ENCODE measurements around the gene DNAH9. TPM values are rescaled to one million over a fixed set of nuclear protein-coding genes. Genes with fewer than 3 reads are reported as not detected.

The DNAH9 gene
- total RNA-seq, 1 donor, result not detected

DNA sequence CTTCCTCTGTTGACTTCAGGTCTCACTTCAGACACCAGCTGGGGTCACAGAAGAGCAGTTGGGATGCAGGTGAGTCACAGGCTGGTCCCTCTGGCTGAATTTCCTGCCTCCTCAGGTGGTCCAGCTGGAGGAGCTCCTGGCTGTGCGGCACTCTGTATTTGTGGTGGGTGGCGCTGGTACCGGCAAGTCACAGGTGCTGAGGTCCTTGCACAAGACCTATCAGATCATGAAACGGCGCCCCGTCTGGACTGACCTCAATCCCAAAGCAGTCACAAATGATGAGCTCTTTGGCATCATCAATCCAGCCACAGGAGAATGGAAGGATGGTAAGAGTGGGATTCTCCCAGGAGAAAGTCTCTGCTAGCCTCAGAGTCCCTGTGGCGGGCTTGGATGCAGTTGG lies 149.2 kb downstream of the DNAH9 start:
- TF ChIP-seq, protein P1, sequence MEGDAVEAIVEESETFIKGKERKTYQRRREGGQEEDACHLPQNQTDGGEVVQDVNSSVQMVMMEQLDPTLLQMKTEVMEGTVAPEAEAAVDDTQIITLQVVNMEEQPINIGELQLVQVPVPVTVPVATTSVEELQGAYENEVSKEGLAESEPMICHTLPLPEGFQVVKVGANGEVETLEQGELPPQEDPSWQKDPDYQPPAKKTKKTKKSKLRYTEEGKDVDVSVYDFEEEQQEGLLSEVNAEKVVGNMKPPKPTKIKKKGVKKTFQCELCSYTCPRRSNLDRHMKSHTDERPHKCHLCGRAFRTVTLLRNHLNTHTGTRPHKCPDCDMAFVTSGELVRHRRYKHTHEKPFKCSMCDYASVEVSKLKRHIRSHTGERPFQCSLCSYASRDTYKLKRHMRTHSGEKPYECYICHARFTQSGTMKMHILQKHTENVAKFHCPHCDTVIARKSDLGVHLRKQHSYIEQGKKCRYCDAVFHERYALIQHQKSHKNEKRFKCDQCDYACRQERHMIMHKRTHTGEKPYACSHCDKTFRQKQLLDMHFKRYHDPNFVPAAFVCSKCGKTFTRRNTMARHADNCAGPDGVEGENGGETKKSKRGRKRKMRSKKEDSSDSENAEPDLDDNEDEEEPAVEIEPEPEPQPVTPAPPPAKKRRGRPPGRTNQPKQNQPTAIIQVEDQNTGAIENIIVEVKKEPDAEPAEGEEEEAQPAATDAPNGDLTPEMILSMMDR (IDR thresholded peaks at IDR 0.05; ENCODE audit: insufficient read depth, low read depth, low read length), result no peak
- H3K4me3 ChIP-seq (ENCODE audit: low read depth, low read length), result no peak overlapping the region
- DNase-seq (ENCODE audit: low read depth), result no peak

DNA sequence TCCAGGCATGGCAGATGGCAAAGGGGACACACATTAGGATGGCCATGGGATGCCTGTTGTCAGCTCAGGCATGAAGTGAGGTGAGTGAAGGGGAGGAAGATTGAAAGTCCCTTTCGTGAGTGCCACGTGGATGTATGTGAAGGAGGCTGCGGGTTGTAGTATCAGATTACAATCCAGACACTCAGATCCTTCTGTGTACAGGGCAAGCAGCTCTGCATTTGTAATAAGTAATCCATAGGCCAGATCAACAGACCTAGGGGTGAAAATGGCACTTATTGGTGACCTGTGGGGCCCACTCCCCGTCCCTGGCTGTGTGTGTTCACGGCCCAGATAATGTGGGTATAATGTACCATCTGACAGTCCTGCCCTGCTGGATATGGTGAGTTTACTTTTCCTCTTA lies 159.5 kb downstream of the DNAH9 start:
- TF ChIP-seq, protein P1 (IDR thresholded peaks at IDR 0.05; ENCODE audit: insufficient read depth, low read depth, low read length), result no peak
- DNase-seq (ENCODE audit: low read depth), result no peak

DNA sequence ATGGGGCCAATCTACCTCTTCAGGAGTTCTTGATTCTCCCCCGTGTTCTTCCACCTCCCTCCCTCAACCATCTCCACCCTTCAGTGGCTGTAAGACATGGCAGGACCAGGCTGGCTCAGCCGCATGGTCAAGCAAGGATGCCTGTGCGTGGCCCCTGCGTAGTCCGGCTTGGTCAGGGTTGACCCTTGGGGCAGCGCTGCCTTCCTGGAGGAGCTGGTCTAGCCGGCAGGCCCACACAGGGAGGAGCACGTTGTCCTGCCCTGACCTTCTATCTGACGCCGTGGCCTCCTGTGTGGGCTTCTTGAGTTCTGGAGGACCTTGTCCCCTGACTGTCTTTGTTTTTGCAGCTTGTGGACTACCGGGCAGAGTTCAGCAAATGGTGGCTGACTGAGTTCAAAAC lies 169.8 kb downstream of the DNAH9 start:
- H3K4me3 ChIP-seq (ENCODE audit: low read depth, low read length), result no peak overlapping the region
- DNase-seq (ENCODE audit: low read depth), result no peak
- TF ChIP-seq, protein P1 (IDR thresholded peaks at IDR 0.05; ENCODE audit: insufficient read depth, low read depth, low read length), result no peak

More for the DNA sequence above, 159.5 kb downstream of the DNAH9 start:
- no peak overlapping the region for H3K4me3 ChIP-seq (ENCODE audit: low read depth, low read length)

DNA sequence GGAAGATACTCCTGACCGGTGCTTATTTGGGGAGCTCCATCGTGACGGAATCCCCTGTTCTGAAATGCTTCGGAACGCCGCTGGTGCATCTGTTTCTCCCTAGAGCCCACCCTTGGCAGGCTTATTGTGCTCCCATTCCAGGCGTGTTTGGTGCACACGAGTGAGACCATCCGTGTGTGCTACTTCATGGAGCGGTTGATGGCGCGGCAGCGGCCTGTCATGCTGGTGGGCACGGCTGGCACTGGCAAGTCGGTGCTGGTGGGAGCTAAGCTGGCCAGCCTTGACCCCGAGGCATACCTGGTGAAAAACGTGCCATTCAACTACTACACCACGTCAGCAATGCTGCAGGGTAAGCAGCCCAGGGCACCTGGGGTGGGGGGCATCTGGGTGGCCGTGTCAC lies 170.7 kb downstream of the DNAH9 start:
- no peak for DNase-seq (ENCODE audit: low read depth)
- TF ChIP-seq, protein P1 (IDR thresholded peaks at IDR 0.05; ENCODE audit: insufficient read depth, low read depth, low read length), result no peak
- H3K4me3 ChIP-seq (ENCODE audit: low read depth, low read length), result no peak overlapping the region

DNA sequence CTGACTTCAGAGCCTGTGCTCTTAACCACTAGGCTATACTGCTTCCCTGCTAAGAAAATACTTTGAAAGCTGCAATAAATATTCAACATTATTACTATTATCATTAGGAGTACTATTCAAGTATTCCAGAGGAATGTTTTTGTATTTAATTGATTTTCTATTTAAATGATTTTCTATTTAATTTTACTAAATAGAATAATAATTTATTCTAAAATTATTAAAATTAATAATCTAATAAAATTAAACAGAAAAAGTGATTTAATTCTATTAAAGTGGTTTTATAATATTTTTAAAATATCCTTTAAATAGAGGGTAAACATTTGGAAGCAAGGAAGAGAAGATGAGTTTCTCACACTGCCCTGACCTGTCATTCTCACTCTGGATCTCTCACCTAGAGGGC lies 173.8 kb downstream of the DNAH9 start:
- TF ChIP-seq, protein P1 (IDR thresholded peaks at IDR 0.05; ENCODE audit: insufficient read depth, low read depth, low read length), result no peak
- no peak for DNase-seq (ENCODE audit: low read depth)
- H3K4me3 ChIP-seq (ENCODE audit: low read depth, low read length), result no peak overlapping the region

DNA sequence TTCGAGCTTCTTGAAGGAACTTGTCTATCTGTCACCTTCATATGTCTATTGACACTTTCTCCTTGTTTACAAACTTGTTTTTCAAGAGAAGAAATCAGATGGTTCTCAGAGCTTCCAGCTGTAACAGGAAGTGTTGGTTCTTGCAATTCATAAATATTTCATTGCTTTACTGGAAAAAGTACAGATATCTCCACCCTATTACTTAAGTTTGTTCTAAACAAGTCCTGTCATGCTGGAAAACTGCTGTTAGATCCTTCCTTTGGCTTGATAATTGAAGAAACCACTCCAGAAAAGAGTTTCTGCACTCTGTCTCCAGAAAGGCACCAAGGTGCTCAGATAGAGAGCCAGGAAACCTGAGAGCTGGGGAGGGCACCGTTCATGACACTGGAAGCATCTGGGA lies 181.6 kb downstream of the DNAH9 start:
- H3K4me3 ChIP-seq (ENCODE audit: low read depth, low read length), result no peak overlapping the region
- TF ChIP-seq, protein P1 (IDR thresholded peaks at IDR 0.05; ENCODE audit: insufficient read depth, low read depth, low read length), result no peak
- DNase-seq (ENCODE audit: low read depth), result no peak

DNA sequence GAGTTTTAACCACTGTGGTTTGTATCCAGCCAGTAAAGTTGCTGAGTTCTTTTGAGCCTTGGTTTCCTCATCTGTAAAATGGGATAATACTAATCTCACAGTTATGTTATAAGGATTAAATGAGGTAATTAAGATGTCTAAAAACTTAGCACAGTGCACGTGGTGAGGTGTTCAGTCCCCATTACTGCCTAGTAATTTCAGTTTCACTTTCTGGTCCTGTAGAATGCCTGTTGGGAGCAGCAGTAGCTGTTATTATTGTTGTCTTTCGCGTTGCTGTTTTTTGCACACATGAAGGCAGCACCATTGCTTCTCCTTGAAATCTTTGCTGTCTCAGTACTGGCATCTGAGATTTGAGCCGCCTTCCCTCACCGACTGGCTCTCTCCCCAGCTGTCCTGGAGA lies 182.4 kb downstream of the DNAH9 start:
- DNase-seq (ENCODE audit: low read depth), result no peak
- TF ChIP-seq, protein P1 (IDR thresholded peaks at IDR 0.05; ENCODE audit: insufficient read depth, low read depth, low read length), result no peak
- no peak overlapping the region for H3K4me3 ChIP-seq (ENCODE audit: low read depth, low read length)

Data from fibroblast of villous mesenchyme (primary cell).